GM12874 (cell line): ENCODE data around the gene ALKBH4.

ENCODE experiments used
- CTCF ChIP-seq: IDR thresholded peaks from 2 replicates; pipeline ENCODE4 v1.5.1; 2011; ENCODE audit warnings: low read depth, mild to moderate bottlenecking, control low read depth, low read length, moderate library complexity; ENCODE audit not compliant: insufficient read depth

The ALKBH4 gene

GRCh38 chr7:102444961-102445673 lies 19.5 kb downstream of the ALKBH4 start:
- TF ChIP-seq CTCF, result no peak

GRCh38 chr7:102439963-102440795 lies 24.5 kb downstream of the ALKBH4 start:
- TF ChIP-seq CTCF, result no peak

- TF ChIP-seq CTCF, result no peak
Observed at GRCh38 chr7:102436118-102436517, 28.5 kb downstream of the ALKBH4 start.

DNA sequence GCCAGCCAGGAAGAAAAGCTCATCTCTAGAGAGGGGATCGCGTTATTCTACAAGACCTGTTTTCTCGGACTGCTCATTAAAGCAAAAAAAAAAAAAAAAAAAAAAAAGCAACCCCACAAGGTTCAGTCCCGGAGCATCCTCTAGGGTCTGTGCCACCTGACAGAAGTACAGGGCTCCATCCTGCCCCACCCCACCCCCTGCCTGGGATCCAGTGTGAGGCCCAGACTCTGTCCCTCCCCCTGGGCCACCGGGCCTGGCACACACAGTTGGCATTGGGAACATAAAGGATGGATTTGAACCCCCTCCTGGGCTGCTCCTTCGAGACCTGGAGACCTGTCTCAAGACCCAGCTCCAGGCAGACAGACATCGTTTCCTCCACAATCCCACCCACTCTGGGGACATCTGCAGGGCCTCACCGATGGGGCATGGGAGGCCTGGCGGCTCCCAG lies 30.6 kb downstream of the ALKBH4 start:
- no peak for TF ChIP-seq CTCF

DNA sequence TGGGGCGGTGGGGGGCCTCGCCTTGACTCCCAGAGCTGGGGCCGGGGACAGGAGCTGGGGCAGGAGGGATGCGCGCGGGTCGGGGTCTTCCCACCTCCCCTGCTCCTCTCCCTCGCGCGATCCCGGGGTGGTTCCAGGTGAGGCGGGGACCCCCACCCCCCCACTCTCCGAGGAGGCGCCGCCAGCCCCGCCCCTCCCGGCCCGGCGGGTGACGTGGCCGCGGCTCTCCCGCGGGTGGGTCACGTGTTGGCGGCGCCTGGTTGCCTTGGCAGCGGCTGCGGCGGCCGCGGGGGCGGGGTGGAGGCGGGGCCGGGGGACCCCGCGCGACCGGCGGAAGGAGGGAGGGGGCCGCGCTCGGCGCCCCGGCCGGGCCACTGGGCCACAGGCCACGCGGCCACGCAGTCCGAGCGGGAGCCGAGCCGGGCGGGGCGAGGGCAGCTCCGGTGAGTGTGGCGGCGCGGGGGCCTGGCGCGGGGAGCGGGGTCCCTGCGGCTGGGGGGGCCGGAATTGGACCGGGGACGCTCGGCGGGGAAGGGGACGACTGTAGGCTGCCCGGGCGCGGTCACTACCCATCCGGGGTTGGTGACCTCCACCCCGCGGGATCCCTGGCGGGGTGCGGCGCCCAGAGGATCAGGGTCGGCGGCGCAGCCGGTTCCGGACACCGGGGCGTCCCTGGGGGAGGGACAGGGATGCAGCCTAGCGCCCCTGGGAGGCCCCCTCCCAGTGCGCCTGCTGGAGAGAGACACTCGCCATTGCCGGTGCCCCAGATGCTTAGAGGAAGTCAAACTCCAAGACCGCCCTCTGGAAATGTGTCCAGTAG lies 31.2 kb downstream of the ALKBH4 start, which contains the start of gene ORAI2:
ORAI2 (plus strand) TSS at position 357 of the 820 bp plus-strand sequence. CDS start 5,382 bp downstream, outside the sequence.
- TF ChIP-seq CTCF, result no peak

DNA sequence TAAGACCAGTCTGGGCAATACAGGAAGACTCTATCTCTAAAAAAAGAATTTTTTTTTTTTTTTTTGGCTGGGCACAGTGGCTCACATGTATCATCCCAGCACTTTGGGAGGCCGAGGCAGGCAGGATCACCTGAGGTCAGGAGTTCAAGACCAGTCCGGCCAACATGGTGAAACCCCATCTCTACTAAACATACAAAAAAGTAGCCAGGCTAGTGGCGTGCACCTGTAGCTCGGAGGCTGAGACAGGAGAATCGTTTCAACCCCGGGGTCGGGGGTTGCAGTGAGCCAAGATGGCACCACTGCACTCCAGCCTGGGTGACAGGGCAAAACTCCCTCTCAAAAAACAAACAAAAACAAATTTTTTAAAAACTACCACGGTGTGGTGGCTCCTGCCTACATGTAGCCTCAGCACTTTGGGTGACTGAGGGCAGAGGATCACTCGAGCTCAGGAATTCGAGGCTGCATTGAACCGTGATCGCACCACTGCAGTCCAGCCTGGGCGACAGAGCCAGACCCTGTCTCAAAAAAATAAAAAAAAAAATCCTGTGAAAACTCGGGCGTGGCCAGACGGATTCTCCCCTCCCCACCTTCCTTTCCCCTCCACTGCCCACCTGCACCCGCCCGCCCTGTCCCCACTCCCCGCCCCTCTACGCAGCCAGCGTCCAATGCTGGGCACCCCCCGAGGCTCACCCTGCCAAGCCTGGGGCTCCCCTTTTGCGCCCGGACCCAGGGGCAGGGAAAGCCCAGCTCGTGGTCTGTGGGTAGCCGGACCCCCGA lies 32.0 kb downstream of the ALKBH4 start:
- TF ChIP-seq CTCF, result no peak
